Epidermal melanocyte (primary cell): ENCODE results near the gene PLD3.

ENCODE experiments used
- DNase-seq: peaks from one replicate; pipeline ENCODE4 v3.0.0; 2011; ENCODE audit warnings: low spot score; ENCODE audit not compliant: insufficient read length

PLD3 gene

GRCh38 chr19:40413291-40413845 is 64.9 kb downstream of the PLD3 start, which contains the start of gene PRX:
TSS of gene PRX (minus strand) at chr19:40413378. CDS start at chr19:40407932, 5,446 bp downstream.
- DNase-seq, result no peak

DNA sequence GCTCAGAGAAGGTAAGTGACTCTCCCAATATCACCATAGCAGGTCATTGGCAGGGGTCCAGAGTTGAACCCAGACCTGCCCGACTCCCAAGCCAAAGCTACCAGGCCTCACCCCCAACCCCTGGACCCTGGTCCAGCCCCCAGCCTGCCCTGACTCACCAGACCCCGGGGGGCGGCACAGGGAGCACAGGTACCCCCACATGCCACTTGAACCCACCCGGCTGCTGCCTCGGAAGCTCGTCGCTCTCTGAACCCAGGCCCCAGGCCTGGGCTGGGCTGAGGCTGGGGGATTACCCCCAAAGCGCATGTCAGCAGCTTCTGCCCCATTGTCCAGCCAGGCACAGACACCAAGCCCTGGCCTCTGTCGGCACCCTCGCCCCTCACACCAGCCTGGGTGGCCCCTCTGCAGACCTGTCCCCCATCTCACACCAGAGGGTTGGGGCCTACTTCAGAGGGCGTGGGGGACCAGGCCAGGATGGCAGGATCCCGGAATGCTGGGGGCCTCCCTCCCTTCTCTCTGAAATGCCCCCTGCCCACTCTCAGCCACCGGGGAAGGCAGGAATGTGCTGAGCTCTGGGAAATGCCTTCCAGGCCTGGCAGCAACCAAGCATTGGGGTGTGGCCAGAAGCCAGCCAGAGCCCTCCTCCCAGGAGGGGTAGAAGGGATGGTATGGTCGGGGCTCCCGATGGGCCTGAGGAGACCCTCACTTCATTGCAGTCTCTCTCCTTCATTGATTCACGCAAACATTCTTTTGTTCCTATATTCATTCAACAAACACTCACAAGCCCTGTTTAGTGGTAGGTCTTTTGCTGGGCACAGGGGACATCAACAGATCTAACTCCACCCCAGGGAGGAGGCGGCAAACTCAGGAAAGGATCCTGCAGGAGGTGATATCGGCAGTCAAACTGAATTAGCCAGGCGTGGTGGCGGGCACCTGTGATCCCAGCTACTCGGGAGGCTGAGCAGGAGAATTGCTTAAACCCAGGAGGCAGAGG is 66.3 kb downstream of the PLD3 start:
- no peak for DNase-seq

GRCh38 chr19:40415768-40416167 is 67.3 kb downstream of the PLD3 start:
- no peak for DNase-seq

- DNase-seq, result no peak
These were observed 68.6 kb downstream of the PLD3 start for GRCh38 chr19:40416918-40417642.

- DNase-seq, result no peak
These were observed 69.1 kb downstream of the PLD3 start for GRCh38 chr19:40417643-40417981.

- DNase-seq, result no peak
These were observed 69.5 kb downstream of the PLD3 start for GRCh38 chr19:40418040-40418439.

GRCh38 chr19:40419066-40419612 is 70.6 kb downstream of the PLD3 start:
- DNase-seq, result no peak

DNA sequence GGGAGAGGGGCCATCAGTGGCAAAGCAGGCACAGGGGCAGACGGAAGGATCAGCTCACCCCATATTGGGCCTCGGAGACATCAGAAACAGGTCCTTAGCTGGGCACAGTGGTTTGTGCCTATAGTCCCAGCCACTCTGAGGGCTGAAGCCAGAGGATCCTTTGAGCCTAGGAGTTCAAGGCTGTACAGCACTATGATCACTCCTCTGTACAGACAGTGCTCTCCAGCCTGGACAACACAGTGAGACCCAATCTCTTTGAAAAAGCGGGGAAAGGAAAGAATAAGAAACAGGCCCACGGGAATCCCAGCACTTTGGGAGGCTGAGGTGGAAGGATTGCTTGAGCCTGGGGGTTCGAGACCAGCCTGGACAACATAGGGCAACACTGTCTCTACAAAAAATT is 71.3 kb downstream of the PLD3 start:
- no peak for DNase-seq

DNA sequence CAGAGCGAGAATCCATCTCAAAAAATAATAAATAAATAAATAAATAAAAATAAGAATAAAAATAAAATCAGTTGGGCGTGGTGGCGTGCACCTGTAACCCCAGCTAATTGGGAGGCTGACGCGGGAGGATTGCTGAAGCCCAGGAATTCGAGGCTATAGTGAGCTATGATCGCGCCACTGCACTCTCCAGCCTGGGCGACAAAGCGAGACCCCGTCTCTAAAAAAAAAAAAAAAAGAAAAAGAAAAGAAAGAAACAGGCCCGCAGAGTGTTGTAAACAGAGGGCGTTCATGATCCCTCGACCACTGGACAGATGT is 71.9 kb downstream of the PLD3 start:
- no peak for DNase-seq

GRCh38 chr19:40420766-40421765 is 72.6 kb downstream of the PLD3 start:
- DNase-seq, result peak; percentile 80

DNA sequence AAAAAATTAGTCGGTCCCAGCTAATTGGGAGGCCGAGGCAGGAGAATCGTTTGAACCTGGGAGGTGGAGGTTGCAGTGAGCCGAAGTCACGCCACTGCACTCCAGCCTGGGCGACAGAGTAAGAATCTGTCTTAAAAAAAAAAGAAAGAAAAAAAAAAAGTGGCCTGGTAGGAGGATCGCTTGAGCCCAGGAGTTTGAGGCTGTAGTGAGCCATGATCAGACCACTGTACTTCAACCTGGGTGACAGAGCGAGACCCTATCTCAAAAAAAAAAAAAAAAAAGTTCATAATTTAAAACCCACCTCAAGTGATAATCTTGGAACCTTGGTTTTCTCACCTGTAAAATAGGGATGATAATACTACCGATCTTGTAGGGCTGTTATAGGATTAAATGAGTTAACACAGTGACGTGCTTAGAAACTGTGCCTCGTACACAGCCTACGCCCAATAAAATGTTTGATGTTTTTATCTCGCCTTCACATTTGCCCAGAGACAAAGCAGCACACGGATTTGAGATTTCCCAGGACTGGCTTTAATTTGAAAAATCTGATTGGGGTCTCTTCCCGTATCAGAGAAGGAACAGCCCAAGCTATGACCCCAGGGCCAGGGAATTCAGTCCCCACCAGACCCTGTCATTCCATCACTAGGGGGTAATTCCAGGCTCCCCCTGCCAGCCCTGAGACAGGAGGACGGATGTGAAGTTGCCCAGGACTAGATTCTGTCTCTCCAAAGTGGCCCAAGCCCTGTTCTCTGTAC is 73.7 kb downstream of the PLD3 start:
- DNase-seq, result no peak

- DNase-seq, result no peak
These were observed 74.5 kb downstream of the PLD3 start for GRCh38 chr19:40422748-40423566.

GRCh38 chr19:40423938-40424337 is 75.4 kb downstream of the PLD3 start:
- no peak for DNase-seq

DNA sequence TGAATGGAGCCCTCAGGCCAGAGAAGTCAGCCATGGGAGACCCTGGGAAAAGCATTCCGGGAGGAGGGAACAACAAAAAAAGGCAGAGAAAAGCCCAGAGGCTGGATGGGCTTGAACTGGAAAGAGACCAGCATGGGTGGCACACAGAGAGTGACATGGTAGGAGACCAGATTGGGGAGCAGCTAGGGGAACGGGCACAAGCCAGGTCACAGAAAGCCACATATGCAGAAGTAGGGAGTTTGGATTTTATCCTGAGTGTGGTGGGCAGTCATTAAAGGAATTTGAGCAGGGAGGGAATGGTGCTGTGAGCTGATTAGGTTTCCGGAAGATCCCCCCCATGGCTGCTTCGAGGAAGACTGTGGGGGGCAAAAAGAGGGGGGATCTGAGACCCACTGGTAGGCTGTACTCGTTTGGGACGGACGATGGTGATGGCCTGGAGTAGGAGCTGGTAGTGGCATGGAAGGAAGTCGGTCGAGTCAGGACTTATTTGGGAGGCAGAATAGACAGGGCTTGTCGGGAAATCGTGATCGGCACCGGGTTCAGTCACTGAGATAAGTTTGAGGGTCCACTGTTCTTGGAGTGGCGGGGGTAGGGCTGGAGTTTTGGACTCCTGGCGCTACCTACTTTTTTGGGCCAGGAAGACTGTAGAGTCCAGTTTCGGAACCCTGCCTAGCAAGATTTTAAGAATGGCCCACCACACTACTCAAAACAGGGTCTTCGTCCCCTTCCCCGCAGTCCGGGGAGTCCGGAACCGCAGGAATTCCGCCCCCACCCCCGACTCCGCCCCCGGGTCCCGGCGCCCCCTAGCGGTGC is 76.3 kb downstream of the PLD3 start:
- no peak for DNase-seq

GRCh38 chr19:40425450-40426287 is 77.2 kb downstream of the PLD3 start, which contains the start of gene SERTAD1:
TSS of gene SERTAD1 (minus strand) at chr19:40425992. CDS start at chr19:40423546, 2,446 bp downstream.
- peak; percentile 98 for DNase-seq
